ENCODE results near the gene SELL. TPM values are rescaled to one million over a fixed set of nuclear protein-coding genes. Genes with fewer than 3 reads are reported as not detected.

SELL gene
- total and polyA plus RNA-seq, 2 of the 4 experiments (the other 2 are of a cell fraction) = not detected

DNA sequence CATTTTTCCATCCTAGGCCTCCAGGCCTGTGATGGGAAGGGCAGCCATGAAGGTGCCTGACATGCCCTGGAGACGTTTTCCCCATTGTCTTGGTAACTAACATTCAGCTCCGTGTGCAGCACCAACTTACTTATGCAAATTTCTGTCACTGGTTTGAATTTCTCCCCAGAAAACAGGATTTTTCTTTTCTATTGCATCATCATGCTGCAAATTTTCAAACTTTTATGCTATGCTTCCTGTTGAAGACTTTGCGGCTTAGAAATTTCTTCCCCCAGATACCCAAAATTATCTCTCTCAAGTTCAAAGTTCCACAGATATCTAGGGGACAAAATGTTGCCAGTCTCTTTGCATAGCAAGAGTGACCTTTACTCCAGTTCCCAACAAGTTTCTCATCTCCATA lies 47.6 kb upstream of the SELL start:
- no peak overlapping the region for H4K5ac ChIP-seq (ENCODE audit: low read depth, low read length)
- ChIA-PET POLR2A (ENCODE audit: unreplicated experiment) (no interaction called here), CTCF (no interaction called here)
- TF ChIP-seq CEBPB (IDR thresholded peaks at IDR 0.05; ENCODE audit: low read depth, low read length) = no peak
- TF ChIP-seq SMC3 (IDR thresholded peaks at IDR 0.05; ENCODE audit: low read depth, low read length) = no peak
- no peak for TF ChIP-seq MXI1 (IDR thresholded peaks at IDR 0.05; ENCODE audit: borderline replicate concordance, low read depth, low read length)
- no peak for TF ChIP-seq RCOR1 (IDR thresholded peaks at IDR 0.05; ENCODE audit: insufficient replicate concordance, low read length)
- no peak for TF ChIP-seq RFX5 (IDR thresholded peaks at IDR 0.05; ENCODE audit: low read depth, low read length)
- no peak for TF ChIP-seq RAD21 (IDR thresholded peaks at IDR 0.05; ENCODE audit: low read length)
- TF ChIP-seq MAFK (IDR thresholded peaks at IDR 0.05; ENCODE audit: low read depth, low read length) = no peak
- no peak overlapping the region for H2BK120ac ChIP-seq (ENCODE audit: low read depth, low read length)
- DNase-seq = no peak
- no peak for ATAC-seq (ENCODE audit: low read depth)
- no peak overlapping the region for H2AFZ ChIP-seq (replicated peaks; ENCODE audit: low read length, poor library complexity)
- H2AK5ac ChIP-seq (ENCODE audit: low read depth, low read length) = no peak overlapping the region
- H3K79me1 ChIP-seq (ENCODE audit: low read depth in 1 of 2, low read length in 2 of 2) = no peaks in the 10 kb centered on the region
- H3K23ac ChIP-seq (ENCODE audit: low read depth, low read length) = no peak overlapping the region
- H3K4me3 ChIP-seq (ENCODE audit: insufficient read depth, low read depth, low read length) = no peak overlapping the region
- H3K27me3 ChIP-seq (ENCODE audit: control insufficient read depth, insufficient read depth, low read length) = no peaks in the 10 kb centered on the region; the same call in 1 of the 2 replicates
- WGBS, 2 experiments (ENCODE audit: extremely low coverage in 2 of 2, insufficient read length in 1 of 2) = 50% methylated on average over 2 of the region's 3 CpGs; no CpG with 5 or more reads in 1 of the 2 experiments
- H2BK15ac ChIP-seq (ENCODE audit: low read depth, low read length) = no peak overlapping the region
- H3K9me3 ChIP-seq (ENCODE audit: control insufficient read depth, insufficient read depth, low read length) = no peaks in the 10 kb centered on the region
- H2BK5ac ChIP-seq (ENCODE audit: low read depth, low read length, poor library complexity, severe bottlenecking) = no peak overlapping the region
- H4K91ac ChIP-seq (ENCODE audit: insufficient read depth, low read depth, low read length) = no peak overlapping the region
- no peak overlapping the region for H3K27ac ChIP-seq (ENCODE audit: insufficient read depth, low read length)
- intact Hi-C loops (cut with micrococcal nuclease) = no loop called here
- no peaks in the 10 kb centered on the region for H3K36me3 ChIP-seq (ENCODE audit: control insufficient read depth, insufficient read depth, low read length)
- no peak overlapping the region for H3K4ac ChIP-seq (ENCODE audit: low read depth, low read length)
- no peak overlapping the region for H3K18ac ChIP-seq (ENCODE audit: low read depth, low read length)
- no peaks in the 10 kb centered on the region for H3K9me1 ChIP-seq (ENCODE audit: insufficient read depth, low read length)
- H3K4me2 ChIP-seq (ENCODE audit: low read depth, low read length) = no peak overlapping the region
- in situ Hi-C loops (cut with MboI; ENCODE audit: low sequenced_read_pairs) = no loop called here
- H2BK20ac ChIP-seq (ENCODE audit: low read depth, low read length) = no peak overlapping the region
- no peaks in the 10 kb centered on the region for H3K4me1 ChIP-seq (ENCODE audit: control insufficient read depth, insufficient read depth, low read length)
- H3K9ac ChIP-seq (ENCODE audit: low read depth, low read length) = no peak overlapping the region
- no peak overlapping the region for H4K8ac ChIP-seq (ENCODE audit: low read depth in 2 of 2, low read length in 2 of 2)
- no TSS peak for BruUV-seq (replicated peaks)
- no peak overlapping the region for H2AK9ac ChIP-seq (replicated peaks; ENCODE audit: low read depth, low read length, poor library complexity)
- H4K20me1 ChIP-seq (ENCODE audit: insufficient read depth, low read length) = no peaks in the 10 kb centered on the region
- dilution Hi-C loops (cut with HindIII; ENCODE audit: low sequenced_read_pairs, unreplicated experiment) = no loop called here
- no peak overlapping the region for H3K56ac ChIP-seq (ENCODE audit: extremely low read depth, insufficient read depth, low read length)
- H3K14ac ChIP-seq (replicated peaks; ENCODE audit: low read depth, low read length) = no peak overlapping the region

All from IMR-90 (cell line).